GM12874 (cell line): ENCODE measurements around the gene HNRNPLL.

Experiments used
- TF ChIP-seq, protein P1 (sequence below): IDR thresholded peaks from 2 replicates; pipeline ENCODE4 v1.5.1; 2011; ENCODE audit warnings: low read depth, mild to moderate bottlenecking, control low read depth, low read length, moderate library complexity; ENCODE audit not compliant: insufficient read depth

The HNRNPLL gene

DNA sequence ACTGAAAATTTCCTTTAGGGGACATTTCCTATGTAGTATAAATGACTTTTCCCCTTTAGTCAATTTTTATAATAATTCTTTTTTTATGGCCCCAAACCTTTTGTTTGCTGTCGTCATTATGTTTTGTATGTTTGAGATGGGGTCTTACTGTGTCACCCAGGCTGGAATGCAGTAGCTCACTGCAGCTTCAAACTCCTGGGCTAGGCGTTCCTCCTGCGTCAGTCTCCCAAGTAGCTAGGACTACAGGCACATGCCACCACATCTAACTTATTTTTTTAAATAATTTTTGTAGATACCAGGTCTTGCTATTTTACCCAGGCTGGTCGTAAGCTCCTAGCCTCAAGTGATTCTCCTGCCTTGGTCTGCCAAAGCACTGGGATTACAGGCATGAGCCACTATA, 32.4 kb upstream of the HNRNPLL start:
- TF ChIP-seq, protein P1, sequence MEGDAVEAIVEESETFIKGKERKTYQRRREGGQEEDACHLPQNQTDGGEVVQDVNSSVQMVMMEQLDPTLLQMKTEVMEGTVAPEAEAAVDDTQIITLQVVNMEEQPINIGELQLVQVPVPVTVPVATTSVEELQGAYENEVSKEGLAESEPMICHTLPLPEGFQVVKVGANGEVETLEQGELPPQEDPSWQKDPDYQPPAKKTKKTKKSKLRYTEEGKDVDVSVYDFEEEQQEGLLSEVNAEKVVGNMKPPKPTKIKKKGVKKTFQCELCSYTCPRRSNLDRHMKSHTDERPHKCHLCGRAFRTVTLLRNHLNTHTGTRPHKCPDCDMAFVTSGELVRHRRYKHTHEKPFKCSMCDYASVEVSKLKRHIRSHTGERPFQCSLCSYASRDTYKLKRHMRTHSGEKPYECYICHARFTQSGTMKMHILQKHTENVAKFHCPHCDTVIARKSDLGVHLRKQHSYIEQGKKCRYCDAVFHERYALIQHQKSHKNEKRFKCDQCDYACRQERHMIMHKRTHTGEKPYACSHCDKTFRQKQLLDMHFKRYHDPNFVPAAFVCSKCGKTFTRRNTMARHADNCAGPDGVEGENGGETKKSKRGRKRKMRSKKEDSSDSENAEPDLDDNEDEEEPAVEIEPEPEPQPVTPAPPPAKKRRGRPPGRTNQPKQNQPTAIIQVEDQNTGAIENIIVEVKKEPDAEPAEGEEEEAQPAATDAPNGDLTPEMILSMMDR = no peak

- TF ChIP-seq, protein P1 = no peak
Observed at GRCh38 chr2:38634684-38635083, 32.0 kb upstream of the HNRNPLL start.

GRCh38 chr2:38633895-38634294, 31.2 kb upstream of the HNRNPLL start:
- TF ChIP-seq, protein P1 = no peak

- TF ChIP-seq, protein P1 = no peak
Observed at GRCh38 chr2:38632980-38633379, 30.3 kb upstream of the HNRNPLL start.

GRCh38 chr2:38631976-38632375, 29.2 kb upstream of the HNRNPLL start:
- TF ChIP-seq, protein P1 = no peak

- TF ChIP-seq, protein P1 = no peak
Observed at GRCh38 chr2:38629684-38630083, 27.0 kb upstream of the HNRNPLL start.

DNA sequence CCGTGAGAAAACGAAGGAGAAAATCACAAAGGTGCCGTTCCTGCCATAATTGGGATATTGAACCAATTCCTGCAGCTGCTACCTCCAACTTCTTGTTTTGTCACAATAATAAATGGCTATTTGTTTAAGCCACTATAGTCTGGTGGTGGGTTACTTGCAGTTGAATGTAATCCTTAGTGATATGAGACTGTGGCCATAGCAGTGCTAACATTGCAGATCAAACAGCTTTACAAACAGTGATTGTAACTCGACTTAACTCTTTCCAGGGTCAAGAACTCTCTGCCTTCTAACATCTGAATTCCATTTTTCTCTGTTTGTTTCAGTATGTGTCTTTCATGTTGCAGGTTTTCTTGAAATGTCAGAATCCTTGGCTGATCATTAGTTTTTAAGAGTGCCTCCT, 24.7 kb upstream of the HNRNPLL start:
- TF ChIP-seq, protein P1 = no peak
